ENCODE data around the gene RIPPLY3.
A peak's percentile ranks its signal among the peaks of the same experiment; 100 is the strongest.
"Not testable (repeated sequence)": the region's sequence is repeated elsewhere in the genome, so short reads cannot be mapped to it uniquely, and the experiment has no call there.

RIPPLY3 gene

GRCh38 chr21:37001441-37001840, 5.1 kb upstream of the RIPPLY3 start:
- Histone ChIP-seq H2BK15ac (ENCODE audit: low read length) (no peak overlapping the region), H3K18ac (ENCODE audit: low read length) (no peak overlapping the region), H4K91ac (ENCODE audit: low read depth, low read length, poor library complexity) (no peak overlapping the region), H3K79me1 (ENCODE audit: low read depth, low read length) (no peaks in the 10 kb centered on the region), H2BK12ac (ENCODE audit: low read length) (no peak overlapping the region), H3K36me3 (replicated peaks in 1 of 2; ENCODE audit: control insufficient read depth in 2 of 2, insufficient read depth in 2 of 2, low read length in 2 of 2) (no peaks in the 10 kb centered on the region), H2AFZ (ENCODE audit: low read length) (peak overlapping the region; percentile 89), H2AK5ac (ENCODE audit: low read depth, low read length) (no peak overlapping the region), H3K9ac (ENCODE audit: low read depth, low read length, poor library complexity) (no peak overlapping the region), H3K4me3 (ENCODE audit: low read length in 2 of 2) (no peak overlapping the region), H2BK5ac (ENCODE audit: low read length) (no peak overlapping the region), H2BK120ac (ENCODE audit: low read depth, low read length) (no peak overlapping the region), H4K8ac (ENCODE audit: low read depth, low read length) (no peak overlapping the region), H3K4me1 (ENCODE audit: control insufficient read depth in 2 of 2, insufficient read depth in 1 of 2, low read depth in 1 of 2, low read length in 2 of 2) (peaks cover 1 to 3% of the 10 kb centered on the region in 2 donors), H3K9me3 (replicated peaks in 1 of 2; ENCODE audit: control insufficient read depth in 2 of 2, insufficient read depth in 1 of 2, low read depth in 1 of 2, low read length in 2 of 2) (peaks cover 2 to 13% of the 10 kb centered on the region in 2 donors), H3K14ac (ENCODE audit: low read length) (no peak overlapping the region), H3K27me3 (ENCODE audit: control insufficient read depth in 3 of 3, insufficient read depth in 3 of 3, low read depth in 1 of 3, low read length in 3 of 3) (peaks cover 0 to 12% (median 7%) of the 10 kb centered on the region in 3 experiments), H3K4me2 (ENCODE audit: insufficient read depth, low read length, poor library complexity, severe bottlenecking) (no peak overlapping the region), H3K4ac (ENCODE audit: low read length) (no peak overlapping the region), H3K23ac (ENCODE audit: low read depth, low read length, poor library complexity) (no peak overlapping the region), H3K27ac (replicated peaks; ENCODE audit: low read length) (no peak overlapping the region)
- DNase-seq (ENCODE audit: low spot score) = no peak
- WGBS, 2 donors (ENCODE audit: extremely low coverage in 2 of 2, insufficient read length in 2 of 2, insufficient replicate concordance in 1 of 2) = no CpG with 5 or more reads among the region's 3 CpGs

GRCh38 chr21:37002851-37003250, 3.7 kb upstream of the RIPPLY3 start:
- not testable (repeated sequence) for H3K18ac ChIP-seq (ENCODE audit: low read length); H2BK5ac ChIP-seq (ENCODE audit: low read length); H2AK5ac ChIP-seq (ENCODE audit: low read depth, low read length); H3K4me3 ChIP-seq (ENCODE audit: low read length in 2 of 2); H2BK15ac ChIP-seq (ENCODE audit: low read length); H3K4me1 ChIP-seq (ENCODE audit: control insufficient read depth in 2 of 2, insufficient read depth in 1 of 2, low read depth in 1 of 2, low read length in 2 of 2); H3K9ac ChIP-seq (ENCODE audit: low read depth, low read length, poor library complexity); H3K36me3 ChIP-seq (replicated peaks in 1 of 2; ENCODE audit: control insufficient read depth in 2 of 2, insufficient read depth in 2 of 2, low read length in 2 of 2); H3K23ac ChIP-seq (ENCODE audit: low read depth, low read length, poor library complexity); DNase-seq (ENCODE audit: low spot score); H2BK120ac ChIP-seq (ENCODE audit: low read depth, low read length); H3K27ac ChIP-seq (replicated peaks; ENCODE audit: low read length); H4K8ac ChIP-seq (ENCODE audit: low read depth, low read length); H3K4me2 ChIP-seq (ENCODE audit: insufficient read depth, low read length, poor library complexity, severe bottlenecking); H4K91ac ChIP-seq (ENCODE audit: low read depth, low read length, poor library complexity); H2AFZ ChIP-seq (ENCODE audit: low read length); H3K4ac ChIP-seq (ENCODE audit: low read length); H3K79me1 ChIP-seq (ENCODE audit: low read depth, low read length); H3K14ac ChIP-seq (ENCODE audit: low read length); H2BK12ac ChIP-seq (ENCODE audit: low read length)
- no CpG with 5 or more reads among the region's 12 CpGs for WGBS, 2 donors (ENCODE audit: extremely low coverage in 2 of 2, insufficient read length in 2 of 2, insufficient replicate concordance in 1 of 2)
- peaks cover 2 to 16% of the 10 kb centered on the region in 2 donors for H3K9me3 ChIP-seq (replicated peaks in 1 of 2; ENCODE audit: control insufficient read depth in 2 of 2, insufficient read depth in 1 of 2, low read depth in 1 of 2, low read length in 2 of 2)
- H3K27me3 ChIP-seq (ENCODE audit: control insufficient read depth in 3 of 3, insufficient read depth in 3 of 3, low read depth in 1 of 3, low read length in 3 of 3) = peaks cover 0 to 26% (median 7%) of the 10 kb centered on the region in 3 experiments

GRCh38 chr21:37003917-37004316, 2.6 kb upstream of the RIPPLY3 start:
- not testable (repeated sequence) for H2BK5ac ChIP-seq (ENCODE audit: low read length); H4K8ac ChIP-seq (ENCODE audit: low read depth, low read length); H3K4me3 ChIP-seq (ENCODE audit: low read length in 2 of 2); H3K4me1 ChIP-seq (ENCODE audit: control insufficient read depth in 2 of 2, insufficient read depth in 1 of 2, low read depth in 1 of 2, low read length in 2 of 2); H2BK15ac ChIP-seq (ENCODE audit: low read length); H2BK120ac ChIP-seq (ENCODE audit: low read depth, low read length); H2AFZ ChIP-seq (ENCODE audit: low read length); DNase-seq (ENCODE audit: low spot score); H3K14ac ChIP-seq (ENCODE audit: low read length); H3K23ac ChIP-seq (ENCODE audit: low read depth, low read length, poor library complexity); H3K4ac ChIP-seq (ENCODE audit: low read length); H3K4me2 ChIP-seq (ENCODE audit: insufficient read depth, low read length, poor library complexity, severe bottlenecking); H3K27ac ChIP-seq (replicated peaks; ENCODE audit: low read length); H3K36me3 ChIP-seq (replicated peaks in 1 of 2; ENCODE audit: control insufficient read depth in 2 of 2, insufficient read depth in 2 of 2, low read length in 2 of 2); H3K18ac ChIP-seq (ENCODE audit: low read length); H3K79me1 ChIP-seq (ENCODE audit: low read depth, low read length); H4K91ac ChIP-seq (ENCODE audit: low read depth, low read length, poor library complexity); H2BK12ac ChIP-seq (ENCODE audit: low read length); H3K9ac ChIP-seq (ENCODE audit: low read depth, low read length, poor library complexity); H2AK5ac ChIP-seq (ENCODE audit: low read depth, low read length)
- H3K9me3 ChIP-seq (replicated peaks in 1 of 2; ENCODE audit: control insufficient read depth in 2 of 2, insufficient read depth in 1 of 2, low read depth in 1 of 2, low read length in 2 of 2) = peaks cover 2 to 16% of the 10 kb centered on the region in 2 donors
- H3K27me3 ChIP-seq (ENCODE audit: control insufficient read depth in 3 of 3, insufficient read depth in 3 of 3, low read depth in 1 of 3, low read length in 3 of 3) = peaks cover 0 to 32% (median 7%) of the 10 kb centered on the region in 3 experiments
- WGBS, 2 donors (ENCODE audit: extremely low coverage in 2 of 2, insufficient read length in 2 of 2, insufficient replicate concordance in 1 of 2) = no CpG with 5 or more reads among the region's 3 CpGs

GRCh38 chr21:37005548-37006485, 685 bp upstream of the RIPPLY3 start:
- Histone ChIP-seq H3K9me3 (replicated peaks in 1 of 2; ENCODE audit: control insufficient read depth in 2 of 2, insufficient read depth in 1 of 2, low read depth in 1 of 2, low read length in 2 of 2) (peaks cover 2 to 11% of the 10 kb centered on the region in 2 donors), H3K79me1 (ENCODE audit: low read depth, low read length) (no peaks in the 10 kb centered on the region), H2AFZ (ENCODE audit: low read length) (peak overlapping the region; percentile 40), H2BK12ac (ENCODE audit: low read length) (peak overlapping the region; percentile 42), H2BK15ac (ENCODE audit: low read length) (peak overlapping the region; percentile 87), H3K9ac (ENCODE audit: low read depth, low read length, poor library complexity) (peak overlapping the region; percentile 60), H3K23ac (ENCODE audit: low read depth, low read length, poor library complexity) (peak overlapping the region; percentile 39), H3K36me3 (replicated peaks in 1 of 2; ENCODE audit: control insufficient read depth in 2 of 2, insufficient read depth in 2 of 2, low read length in 2 of 2) (no peaks in the 10 kb centered on the region), H3K4me2 (ENCODE audit: insufficient read depth, low read length, poor library complexity, severe bottlenecking) (peak overlapping the region; percentile 83), H2BK120ac (ENCODE audit: low read depth, low read length) (no peak overlapping the region), H2AK5ac (ENCODE audit: low read depth, low read length) (peak overlapping the region; percentile 53), H4K91ac (ENCODE audit: low read depth, low read length, poor library complexity) (no peak overlapping the region), H3K27me3 (ENCODE audit: control insufficient read depth in 3 of 3, insufficient read depth in 3 of 3, low read depth in 1 of 3, low read length in 3 of 3) (peaks cover 0 to 32% (median 7%) of the 10 kb centered on the region in 3 experiments), H3K4ac (ENCODE audit: low read length) (no peak overlapping the region), H3K27ac (replicated peaks; ENCODE audit: low read length) (no peak overlapping the region), H2BK5ac (ENCODE audit: low read length) (no peak overlapping the region), H4K8ac (ENCODE audit: low read depth, low read length) (peak overlapping the region; percentile 53), H3K18ac (ENCODE audit: low read length) (peak overlapping the region; percentile 80), H3K4me1 (ENCODE audit: control insufficient read depth in 2 of 2, insufficient read depth in 1 of 2, low read depth in 1 of 2, low read length in 2 of 2) (peaks cover 3% of the 10 kb centered on the region in 2 donors), H3K14ac (ENCODE audit: low read length) (no peak overlapping the region), H3K4me3 (ENCODE audit: low read length in 2 of 2) (peak overlapping the region in 1 of 2 donors; percentile 83)
- DNase-seq (ENCODE audit: low spot score) = no peak
- WGBS, 2 donors (ENCODE audit: extremely low coverage in 2 of 2, insufficient read length in 2 of 2, insufficient replicate concordance in 1 of 2) = no CpG with 5 or more reads among the region's 76 CpGs
